ENCODE data around the gene GALC. TPM values are rescaled to one million over a fixed set of nuclear protein-coding genes. Genes with fewer than 3 reads are reported as not detected.

The GALC gene
- total RNA-seq, 1 experiment from 2014 or later: 19.9 TPM

DNA sequence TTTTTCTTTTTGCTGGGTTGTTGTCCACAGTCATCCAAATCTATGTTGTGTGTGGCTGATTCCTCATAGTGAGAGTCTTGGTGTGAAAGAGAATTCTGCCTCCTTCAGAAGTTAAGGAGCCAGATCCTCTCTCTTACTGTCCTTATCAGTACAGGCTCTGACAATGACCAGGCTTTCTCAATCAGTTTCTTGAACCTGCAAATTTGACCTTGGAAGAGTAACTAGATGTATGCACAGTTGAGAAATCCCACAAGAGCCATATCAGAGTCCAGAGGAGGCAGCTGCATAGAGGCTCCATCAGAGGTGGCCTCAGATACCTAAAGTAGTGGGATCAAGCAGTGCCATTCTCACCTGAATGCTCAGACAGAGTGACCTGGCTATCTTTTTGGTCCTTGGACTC lies 5.5 kb upstream of the GALC start:
- Mint-ChIP-seq H3K27ac (ENCODE audit: unreplicated experiment) (no peak overlapping the region), H3K36me3 (ENCODE audit: insufficient read depth, unreplicated experiment) (no peaks in the 10 kb centered on the region), H3K9me3 (ENCODE audit: unreplicated experiment) (no peaks in the 10 kb centered on the region), H3K4me3 (ENCODE audit: unreplicated experiment) (no peak overlapping the region), H3K27me3 (ENCODE audit: insufficient read depth, unreplicated experiment) (peaks cover 5% of the 10 kb centered on the region), H3K4me1 (ENCODE audit: low read depth, unreplicated experiment) (peaks cover 13% of the 10 kb centered on the region)
- Histone ChIP-seq H3K4me1 (peaks cover 17% of the 10 kb centered on the region), H3K4me3 (ENCODE audit: low read depth, low read length) (no peak overlapping the region), H3K27me3 (replicated peaks; ENCODE audit: control insufficient read depth, insufficient read depth, low read length) (no peaks in the 10 kb centered on the region), H3K9me3 (no peaks in the 10 kb centered on the region), H3K36me3 (ENCODE audit: control insufficient read depth, insufficient read depth, low read length) (no peaks in the 10 kb centered on the region)
- no peak for DNase-seq
- no TSS peak for BruUV-seq (replicated peaks)
- CTCF ChIA-PET: no interaction called here
- intact Hi-C loops (cut with micrococcal nuclease; ENCODE audit: unreplicated experiment): no loop called here
- POLR2A ChIA-PET: no interaction called here
- no peak for TF ChIP-seq CTCF (IDR thresholded peaks at IDR 0.05; ENCODE audit: insufficient read depth in 1 of 2, low read depth in 1 of 2, low read length in 1 of 2, severe bottlenecking in 1 of 2, unreplicated experiment in 1 of 2)

DNA sequence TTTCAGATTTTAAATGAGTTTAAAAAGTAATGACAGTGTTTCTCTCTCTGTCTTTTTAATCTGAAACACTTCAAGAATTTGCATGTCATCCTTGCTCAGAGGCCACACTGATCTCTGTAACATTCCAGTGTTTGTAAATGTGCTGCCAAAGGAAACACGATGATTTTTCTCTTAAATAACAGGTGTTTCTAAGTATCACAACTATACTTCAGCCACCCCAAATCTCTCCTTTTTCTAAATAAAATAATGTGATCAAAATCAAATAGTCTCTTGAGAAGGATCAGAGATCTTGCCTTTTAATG lies 3.3 kb upstream of the GALC start:
- H3K4me3 Mint-ChIP-seq (ENCODE audit: unreplicated experiment): no peak overlapping the region
- BruUV-seq (replicated peaks): no TSS peak
- H3K4me1 ChIP-seq: peaks cover 17% of the 10 kb centered on the region
- TF ChIP-seq CTCF (IDR thresholded peaks at IDR 0.05; ENCODE audit: insufficient read depth in 1 of 2, low read depth in 1 of 2, low read length in 1 of 2, severe bottlenecking in 1 of 2, unreplicated experiment in 1 of 2): no peak
- H3K27me3 ChIP-seq (replicated peaks; ENCODE audit: control insufficient read depth, insufficient read depth, low read length): no peaks in the 10 kb centered on the region
- ChIA-PET CTCF (no interaction called here), POLR2A (no interaction called here)
- no peaks in the 10 kb centered on the region for H3K9me3 ChIP-seq
- intact Hi-C loops (cut with micrococcal nuclease; ENCODE audit: unreplicated experiment): no loop called here
- H3K36me3 Mint-ChIP-seq (ENCODE audit: insufficient read depth, unreplicated experiment): no peaks in the 10 kb centered on the region
- H3K27ac Mint-ChIP-seq (ENCODE audit: unreplicated experiment): peak overlapping the region; percentile 61
- no peaks in the 10 kb centered on the region for H3K36me3 ChIP-seq (ENCODE audit: control insufficient read depth, insufficient read depth, low read length)
- H3K27me3 Mint-ChIP-seq (ENCODE audit: insufficient read depth, unreplicated experiment): peaks cover 5% of the 10 kb centered on the region
- peaks cover 13% of the 10 kb centered on the region for H3K4me1 Mint-ChIP-seq (ENCODE audit: low read depth, unreplicated experiment)
- H3K9me3 Mint-ChIP-seq (ENCODE audit: unreplicated experiment): no peaks in the 10 kb centered on the region
- no peak overlapping the region for H3K4me3 ChIP-seq (ENCODE audit: low read depth, low read length)
- DNase-seq: no peak

DNA sequence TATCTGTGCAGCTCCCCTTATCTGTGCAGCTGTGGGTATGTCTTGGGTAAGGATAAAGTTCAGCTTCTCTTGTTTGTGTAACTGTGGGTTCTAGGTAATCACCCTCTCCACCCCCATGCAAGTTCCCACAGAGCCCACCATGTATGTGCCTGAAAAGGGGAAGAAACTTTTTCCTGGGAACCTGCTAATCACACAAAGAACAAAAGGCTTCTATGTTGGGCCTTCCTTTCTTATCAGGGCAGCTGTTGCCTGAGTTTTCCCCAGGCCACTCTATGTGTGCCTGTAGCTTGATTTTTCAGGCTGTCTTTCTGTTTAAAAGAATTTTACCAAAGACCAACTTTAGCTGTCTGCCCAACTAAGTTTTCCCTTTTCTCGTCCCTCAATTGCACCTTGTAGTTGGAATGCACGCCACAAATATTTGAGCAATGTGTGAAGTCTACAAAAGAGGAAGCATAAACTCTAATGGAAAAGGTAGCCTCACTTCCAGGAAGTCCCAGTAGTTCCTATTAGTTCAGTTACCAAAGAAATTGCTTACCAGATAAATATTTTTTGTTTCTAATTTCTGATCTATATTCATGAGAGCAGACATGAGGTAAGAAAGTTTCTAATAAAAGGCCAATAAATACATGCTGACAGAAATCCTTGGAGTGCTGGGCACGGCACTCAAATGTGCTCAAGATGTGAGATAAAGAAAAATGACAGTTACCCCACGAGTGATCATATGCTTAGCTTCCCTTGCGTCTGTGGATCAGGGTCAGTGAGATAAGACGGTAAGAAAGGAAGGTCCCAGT lies 2.7 kb upstream of the GALC start:
- no TSS peak for BruUV-seq (replicated peaks)
- Histone ChIP-seq H3K27me3 (replicated peaks; ENCODE audit: control insufficient read depth, insufficient read depth, low read length) (no peaks in the 10 kb centered on the region), H3K9me3 (no peaks in the 10 kb centered on the region), H3K4me3 (ENCODE audit: low read depth, low read length) (no peak overlapping the region), H3K4me1 (peaks cover 17% of the 10 kb centered on the region), H3K36me3 (ENCODE audit: control insufficient read depth, insufficient read depth, low read length) (no peaks in the 10 kb centered on the region)
- peak in 1 of 2 experiments; percentile 35 for DNase-seq
- ChIA-PET POLR2A (no interaction called here), CTCF (no interaction called here)
- Mint-ChIP-seq H3K9me3 (ENCODE audit: unreplicated experiment) (no peaks in the 10 kb centered on the region), H3K4me3 (ENCODE audit: unreplicated experiment) (no peak overlapping the region), H3K27ac (ENCODE audit: unreplicated experiment) (peak overlapping the region; percentile 61), H3K27me3 (ENCODE audit: insufficient read depth, unreplicated experiment) (peaks cover 5% of the 10 kb centered on the region), H3K36me3 (ENCODE audit: insufficient read depth, unreplicated experiment) (no peaks in the 10 kb centered on the region), H3K4me1 (ENCODE audit: low read depth, unreplicated experiment) (peaks cover 13% of the 10 kb centered on the region)
- no peak for TF ChIP-seq CTCF (IDR thresholded peaks at IDR 0.05; ENCODE audit: insufficient read depth in 1 of 2, low read depth in 1 of 2, low read length in 1 of 2, severe bottlenecking in 1 of 2, unreplicated experiment in 1 of 2)
- intact Hi-C loops (cut with micrococcal nuclease; ENCODE audit: unreplicated experiment): no loop called here

Measured in Caco-2 (cell line).